HEK293T (cell line): Measurements from ENCODE around the gene PPP1R14C.

ENCODE experiments used
- ARNT ChIP-seq: fragments of 450-650 bp; IDR thresholded peaks from 2 replicates; pipeline ENCODE4 v1.6.1; 2017; ENCODE audit warnings: mild to moderate bottlenecking
- BHLHE40 ChIP-seq: fragments of 450-650 bp; IDR thresholded peaks from 2 replicates; pipeline ENCODE4 v1.6.1; 2016; ENCODE audit warnings: mild to moderate bottlenecking, moderate library complexity, borderline replicate concordance
- CTBP1 ChIP-seq: fragments of 450-650 bp; IDR thresholded peaks from 2 replicates; pipeline ENCODE4 v1.6.1; 2016; ENCODE audit warnings: borderline replicate concordance
- L3MBTL2 ChIP-seq: fragments of 450-650 bp; conservative IDR thresholded peaks from 2 replicates; pipeline ENCODE4 v1.6.1; 2016; ENCODE audit warnings: mild to moderate bottlenecking
- SUZ12 ChIP-seq: fragments of 450-650 bp; IDR thresholded peaks from 2 replicates; pipeline ENCODE4 v1.6.1; 2016; ENCODE audit warnings: mild to moderate bottlenecking
- TARDBP ChIP-seq: fragments of 450-650 bp; IDR thresholded peaks from 2 replicates; pipeline ENCODE4 v1.6.1; 2016

DNA sequence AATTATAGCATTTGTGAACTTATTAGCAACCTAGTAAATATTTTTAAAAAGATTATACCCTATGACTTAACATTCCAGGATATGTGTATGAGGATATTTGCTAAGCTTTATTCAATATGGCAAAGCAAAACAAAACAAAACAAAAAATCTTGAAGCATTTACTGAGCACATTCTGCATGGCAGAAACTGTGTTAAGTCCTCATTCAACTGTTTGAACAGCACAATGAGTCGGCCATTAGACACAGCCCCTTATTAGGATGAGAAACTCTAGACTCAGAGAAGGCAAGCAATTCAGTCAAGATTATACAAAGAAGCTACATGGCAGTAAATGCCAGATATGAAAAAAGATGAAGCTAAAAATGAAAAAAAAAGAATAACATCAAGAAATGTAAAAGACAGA is 155.8 kb downstream of the PPP1R14C start:
- TF ChIP-seq TARDBP (no peak), SUZ12 (no peak), ARNT (no peak), BHLHE40 (no peak), CTBP1 (no peak), L3MBTL2 (no peak)
